ENCODE results near the gene XCL2. TPM values are rescaled to one million over a fixed set of nuclear protein-coding genes. Genes with fewer than 3 reads are reported as not detected.
"Not testable (repeated sequence)": the region's sequence is repeated elsewhere in the genome, so short reads cannot be mapped to it uniquely, and the experiment has no call there.

The XCL2 gene
- polyA plus RNA-seq, 1 experiment, result not detected

DNA sequence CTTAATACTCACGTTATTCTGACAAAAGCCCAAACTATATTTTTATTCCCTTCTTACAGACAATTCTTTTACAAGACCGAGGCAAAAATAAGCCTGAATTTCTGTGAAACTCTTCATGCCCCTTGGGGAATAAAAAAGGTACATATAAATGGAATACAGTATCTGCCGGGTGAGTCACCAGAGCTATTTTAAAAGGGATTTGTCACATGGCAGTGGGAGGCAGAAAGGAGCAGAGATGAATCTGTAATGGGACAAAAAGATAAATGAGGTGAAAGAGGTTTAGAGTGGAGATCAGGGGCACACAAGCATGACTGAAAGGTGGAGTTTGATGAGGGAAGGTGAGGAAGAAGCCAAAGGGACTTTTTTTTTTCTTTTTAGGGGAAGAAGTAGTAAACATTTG lies 41.4 kb upstream of the XCL2 start:
- ChIA-PET CTCF (interaction anchor here (0.8 to 1.0 kb wide), 2 partner anchors 18 to 68 kb away, joined by 3 to 5 read pairs; no protein-coding TSS in a partner anchor), POLR2A (no interaction called here)
- Histone ChIP-seq H3K27me3 (ENCODE audit: control insufficient read depth, insufficient read depth, low read length) (no peaks in the 10 kb centered on the region), H3K4me3 (ENCODE audit: low read depth, low read length) (no peak overlapping the region), H3K9me3 (ENCODE audit: control insufficient read depth, insufficient read depth, low read length) (no peaks in the 10 kb centered on the region), H3K27ac (ENCODE audit: low read depth, low read length) (no peak overlapping the region)
- DNase-seq (ENCODE audit: low read depth, low spot score), result no peak
- TF ChIP-seq, protein P1, sequence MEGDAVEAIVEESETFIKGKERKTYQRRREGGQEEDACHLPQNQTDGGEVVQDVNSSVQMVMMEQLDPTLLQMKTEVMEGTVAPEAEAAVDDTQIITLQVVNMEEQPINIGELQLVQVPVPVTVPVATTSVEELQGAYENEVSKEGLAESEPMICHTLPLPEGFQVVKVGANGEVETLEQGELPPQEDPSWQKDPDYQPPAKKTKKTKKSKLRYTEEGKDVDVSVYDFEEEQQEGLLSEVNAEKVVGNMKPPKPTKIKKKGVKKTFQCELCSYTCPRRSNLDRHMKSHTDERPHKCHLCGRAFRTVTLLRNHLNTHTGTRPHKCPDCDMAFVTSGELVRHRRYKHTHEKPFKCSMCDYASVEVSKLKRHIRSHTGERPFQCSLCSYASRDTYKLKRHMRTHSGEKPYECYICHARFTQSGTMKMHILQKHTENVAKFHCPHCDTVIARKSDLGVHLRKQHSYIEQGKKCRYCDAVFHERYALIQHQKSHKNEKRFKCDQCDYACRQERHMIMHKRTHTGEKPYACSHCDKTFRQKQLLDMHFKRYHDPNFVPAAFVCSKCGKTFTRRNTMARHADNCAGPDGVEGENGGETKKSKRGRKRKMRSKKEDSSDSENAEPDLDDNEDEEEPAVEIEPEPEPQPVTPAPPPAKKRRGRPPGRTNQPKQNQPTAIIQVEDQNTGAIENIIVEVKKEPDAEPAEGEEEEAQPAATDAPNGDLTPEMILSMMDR (IDR thresholded peaks at IDR 0.05; ENCODE audit: low read depth, low read length), result no peak

DNA sequence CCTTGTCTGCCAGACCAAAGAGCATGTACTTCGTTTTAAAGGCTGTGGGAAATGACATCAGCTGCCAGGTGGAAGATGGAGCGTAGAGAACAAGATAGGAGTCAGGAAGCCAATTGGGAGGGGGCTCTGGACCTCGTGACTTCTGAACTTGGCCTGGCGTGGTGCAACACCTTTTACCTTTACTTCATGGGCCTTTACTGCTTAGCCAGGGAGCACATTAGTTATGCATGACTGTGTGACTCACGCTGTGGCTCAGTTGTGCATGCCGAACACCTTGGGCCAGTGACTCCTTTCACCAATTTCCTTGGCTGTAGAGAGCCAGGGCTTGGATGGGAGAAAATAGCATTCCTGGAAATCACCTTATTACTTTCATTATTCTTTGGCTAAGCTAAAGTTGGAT lies 39.8 kb upstream of the XCL2 start:
- DNase-seq (ENCODE audit: low read depth, low spot score), result no peak
- TF ChIP-seq, protein P1 (IDR thresholded peaks at IDR 0.05; ENCODE audit: low read depth, low read length), result no peak
- ChIA-PET POLR2A (no interaction called here), CTCF (interaction anchor here (1.1 kb wide), 1 partner anchor 241 kb away, joined by 3 read pairs; no protein-coding TSS in a partner anchor)
- no peaks in the 10 kb centered on the region for H3K27me3 ChIP-seq (ENCODE audit: control insufficient read depth, insufficient read depth, low read length)
- no peak overlapping the region for H3K4me3 ChIP-seq (ENCODE audit: low read depth, low read length)
- no peaks in the 10 kb centered on the region for H3K9me3 ChIP-seq (ENCODE audit: control insufficient read depth, insufficient read depth, low read length)
- no peak overlapping the region for H3K27ac ChIP-seq (ENCODE audit: low read depth, low read length)

DNA sequence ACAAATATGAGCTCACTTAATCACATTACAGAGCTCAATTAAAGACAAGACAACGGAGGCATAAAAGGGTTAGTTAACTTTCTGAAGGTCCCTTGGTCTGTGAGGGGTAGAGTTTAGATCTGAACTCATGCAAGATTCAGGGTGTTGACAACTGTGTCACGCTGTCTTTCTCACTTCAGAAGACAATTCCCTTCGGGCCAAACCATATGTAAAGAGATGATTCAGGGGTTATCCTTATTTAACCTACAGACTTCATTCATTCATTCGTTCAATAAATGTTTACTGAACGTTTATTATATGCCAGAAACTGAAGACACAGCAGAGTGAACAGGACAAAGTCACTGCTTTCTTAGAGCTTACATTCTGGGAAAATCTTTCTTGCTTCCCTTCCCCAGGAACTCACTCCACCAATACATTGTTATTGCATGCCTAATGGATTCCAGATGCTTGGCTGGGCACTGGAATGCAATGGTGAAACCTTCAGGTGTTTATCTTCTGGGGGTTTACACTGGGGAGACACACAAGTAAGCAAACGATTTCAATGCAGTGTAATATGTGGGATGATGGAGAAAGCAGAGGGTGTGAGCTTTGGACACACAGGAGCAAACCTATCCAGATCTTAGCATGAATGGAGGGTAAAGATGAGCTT lies 39.0 kb upstream of the XCL2 start:
- TF ChIP-seq, protein P1 (IDR thresholded peaks at IDR 0.05; ENCODE audit: low read depth, low read length), result no peak
- Histone ChIP-seq H3K27ac (ENCODE audit: low read depth, low read length) (no peak overlapping the region), H3K9me3 (ENCODE audit: control insufficient read depth, insufficient read depth, low read length) (no peaks in the 10 kb centered on the region), H3K27me3 (ENCODE audit: control insufficient read depth, insufficient read depth, low read length) (no peaks in the 10 kb centered on the region), H3K4me3 (ENCODE audit: low read depth, low read length) (no peak overlapping the region)
- ChIA-PET POLR2A (no interaction called here), CTCF (interaction anchor here (0.6 to 1.6 kb wide), 2 partner anchors 143 to 722 kb away, joined by 3 to 5 read pairs; no protein-coding TSS in a partner anchor)
- DNase-seq (ENCODE audit: low read depth, low spot score), result no peak

DNA sequence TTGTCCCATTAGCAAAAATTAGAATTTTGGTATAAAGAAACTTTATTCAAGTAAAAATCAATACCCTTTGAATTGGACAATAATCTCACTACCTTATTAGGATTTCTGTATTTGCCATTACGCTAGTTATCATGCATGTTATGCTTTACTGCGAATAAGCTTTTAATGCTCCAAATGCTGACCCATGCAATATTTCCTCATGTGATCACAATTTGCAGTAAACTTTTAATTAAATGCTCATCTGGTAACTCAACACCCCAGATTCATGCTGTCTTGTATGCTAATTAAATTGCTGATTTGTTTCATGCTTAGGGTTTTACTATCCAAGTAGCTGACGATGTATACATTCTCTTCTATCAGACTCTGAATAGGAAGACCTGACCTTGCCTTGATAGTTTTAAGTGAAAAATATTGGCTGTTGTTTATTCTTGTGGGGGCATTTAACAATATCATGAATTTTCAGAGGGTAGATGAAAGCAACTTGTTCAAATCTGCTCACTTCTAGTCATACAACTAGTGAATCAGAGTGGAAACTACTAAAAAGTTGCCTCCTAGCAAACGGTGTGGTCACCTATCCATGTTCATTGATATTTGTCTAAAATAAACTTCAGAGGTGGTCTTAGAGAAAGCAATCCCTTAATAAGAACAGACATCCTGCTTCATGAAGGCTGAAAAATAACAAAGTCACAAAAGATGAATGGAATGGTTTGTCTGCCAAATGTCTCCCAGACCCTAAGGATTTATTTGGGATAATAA lies 38.2 kb upstream of the XCL2 start:
- H3K27me3 ChIP-seq (ENCODE audit: control insufficient read depth, insufficient read depth, low read length), result no peaks in the 10 kb centered on the region
- no peak for DNase-seq (ENCODE audit: low read depth, low spot score)
- no peak overlapping the region for H3K27ac ChIP-seq (ENCODE audit: low read depth, low read length)
- CTCF ChIA-PET, result interaction anchor here (0.6 to 1.6 kb wide), 2 partner anchors 142 to 723 kb away, joined by 3 to 5 read pairs; no protein-coding TSS in a partner anchor
- POLR2A ChIA-PET, result no interaction called here
- TF ChIP-seq, protein P1 (IDR thresholded peaks at IDR 0.05; ENCODE audit: low read depth, low read length), result no peak
- no peak overlapping the region for H3K4me3 ChIP-seq (ENCODE audit: low read depth, low read length)
- H3K9me3 ChIP-seq (ENCODE audit: control insufficient read depth, insufficient read depth, low read length), result no peaks in the 10 kb centered on the region

DNA sequence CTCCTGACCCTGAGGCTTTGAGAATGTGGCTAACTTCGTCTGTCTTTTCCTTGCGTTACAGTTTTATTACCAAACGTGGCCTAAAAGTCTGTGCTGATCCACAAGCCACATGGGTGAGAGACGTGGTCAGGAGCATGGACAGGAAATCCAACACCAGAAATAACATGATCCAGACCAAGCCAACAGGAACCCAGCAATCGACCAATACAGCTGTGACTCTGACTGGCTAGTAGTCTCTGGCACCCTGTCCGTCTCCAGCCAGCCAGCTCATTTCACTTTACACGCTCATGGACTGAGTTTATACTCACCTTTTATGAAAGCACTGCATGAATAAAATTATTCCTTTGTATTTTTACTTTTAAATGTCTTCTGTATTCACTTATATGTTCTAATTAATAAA lies 37.2 kb upstream of the XCL2 start:
- H3K4me3 ChIP-seq (ENCODE audit: low read depth, low read length); H3K9me3 ChIP-seq (ENCODE audit: control insufficient read depth, insufficient read depth, low read length); DNase-seq (ENCODE audit: low read depth, low spot score); H3K27me3 ChIP-seq (ENCODE audit: control insufficient read depth, insufficient read depth, low read length); POLR2A ChIA-PET; CTCF ChIA-PET; H3K27ac ChIP-seq (ENCODE audit: low read depth, low read length): not testable (repeated sequence)

DNA sequence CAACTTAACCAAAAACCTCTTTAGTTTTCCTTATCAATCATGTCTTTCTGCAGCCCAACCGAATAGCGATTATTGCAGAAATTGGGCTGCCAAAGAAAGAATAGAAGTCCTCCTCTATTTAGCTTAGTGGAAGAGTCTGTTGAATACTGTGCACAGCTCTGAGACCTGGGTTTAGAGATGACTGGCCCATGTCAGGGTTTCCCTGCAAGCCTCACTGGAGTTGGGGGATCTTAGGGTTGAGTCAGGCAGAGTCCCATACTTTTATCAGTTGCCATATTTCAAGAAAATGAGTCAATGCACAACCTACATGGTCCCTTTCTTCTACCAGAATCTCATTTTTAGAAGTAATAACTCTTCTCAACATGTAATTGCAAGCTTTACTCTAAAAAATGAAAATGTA lies 36.5 kb upstream of the XCL2 start:
- H3K9me3 ChIP-seq (ENCODE audit: control insufficient read depth, insufficient read depth, low read length); CTCF ChIA-PET; H3K27me3 ChIP-seq (ENCODE audit: control insufficient read depth, insufficient read depth, low read length); DNase-seq (ENCODE audit: low read depth, low spot score); POLR2A ChIA-PET; H3K4me3 ChIP-seq (ENCODE audit: low read depth, low read length); H3K27ac ChIP-seq (ENCODE audit: low read depth, low read length): not testable (repeated sequence)

DNA sequence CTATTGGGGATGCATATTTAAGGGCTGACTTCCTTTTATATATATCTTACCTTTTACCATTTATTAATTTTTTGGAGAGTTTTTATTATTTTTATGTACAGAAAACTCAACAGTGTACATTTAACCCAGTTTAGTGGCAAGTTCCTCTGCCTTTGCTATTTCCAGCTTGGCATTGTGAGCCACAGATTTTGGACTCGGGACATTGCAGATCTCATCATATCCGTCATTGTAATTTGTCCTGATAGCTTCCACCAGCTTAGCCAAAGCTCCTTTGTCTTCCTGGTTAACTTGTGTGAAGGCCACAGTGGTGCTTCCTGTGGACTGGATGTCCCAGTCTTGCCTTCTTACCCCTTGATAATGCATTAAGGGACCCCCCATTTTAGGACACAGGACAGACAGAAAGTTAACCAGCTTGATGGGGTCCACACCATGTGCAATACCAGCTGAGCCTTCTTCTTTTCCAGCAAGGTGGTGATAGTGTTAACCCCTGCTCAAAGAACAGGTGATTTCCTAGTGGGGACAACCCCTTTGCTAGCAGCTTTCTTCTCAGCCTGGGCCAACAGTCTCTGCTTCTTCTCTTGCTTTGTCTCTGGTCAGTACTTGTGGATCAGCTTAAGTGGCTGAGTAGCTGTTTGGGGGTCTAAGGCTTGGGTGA lies 34.9 kb upstream of the XCL2 start:
- H3K4me3 ChIP-seq (ENCODE audit: low read depth, low read length); H3K27me3 ChIP-seq (ENCODE audit: control insufficient read depth, insufficient read depth, low read length); H3K27ac ChIP-seq (ENCODE audit: low read depth, low read length); DNase-seq (ENCODE audit: low read depth, low spot score); POLR2A ChIA-PET; H3K9me3 ChIP-seq (ENCODE audit: control insufficient read depth, insufficient read depth, low read length): not testable (repeated sequence)
- CTCF ChIA-PET, result interaction anchor here (1.7 to 2.1 kb wide), 2 partner anchors 140 to 236 kb away, joined by 9 to 10 read pairs; no protein-coding TSS in a partner anchor

DNA sequence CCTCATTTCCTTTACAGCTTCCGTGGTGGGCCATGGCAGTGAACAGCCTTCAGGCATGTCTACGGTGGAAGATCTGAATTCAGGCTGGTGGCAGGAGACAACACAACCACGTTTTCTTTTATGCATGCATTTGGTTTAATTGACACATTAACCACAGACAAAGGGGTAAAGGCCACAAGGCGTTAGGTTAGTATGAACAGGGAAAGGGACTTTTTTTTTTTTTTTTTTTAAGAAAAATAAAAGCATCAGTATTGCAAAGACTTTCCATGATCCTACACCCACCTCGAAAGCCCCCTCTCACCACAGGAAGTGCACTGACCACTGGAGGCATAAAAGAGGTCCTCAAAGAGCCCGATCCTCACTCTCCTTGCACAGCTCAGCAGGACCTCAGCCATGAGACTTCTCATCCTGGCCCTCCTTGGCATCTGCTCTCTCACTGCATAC lies 32.5 kb upstream of the XCL2 start, which contains the start of gene XCL1:
XCL1 (plus strand) TSS at position 361 of the 444 bp plus-strand sequence; CDS start at position 394, 33 bp downstream.
- POLR2A ChIA-PET; H3K27ac ChIP-seq (ENCODE audit: low read depth, low read length); H3K4me3 ChIP-seq (ENCODE audit: low read depth, low read length); DNase-seq (ENCODE audit: low read depth, low spot score); H3K27me3 ChIP-seq (ENCODE audit: control insufficient read depth, insufficient read depth, low read length); H3K9me3 ChIP-seq (ENCODE audit: control insufficient read depth, insufficient read depth, low read length): not testable (repeated sequence)
- CTCF ChIA-PET, result interaction anchor here (1.4 kb wide), 1 partner anchor 235 kb away, joined by 3 read pairs; no protein-coding TSS in a partner anchor
